CD4-positive, CD25-positive, alpha-beta regulatory T cell (primary cell): ENCODE measurements around the gene ZDHHC17. TPM values are rescaled to one million over a fixed set of nuclear protein-coding genes. Genes with fewer than 3 reads are reported as not detected.
"Not testable (repeated sequence)": the region's sequence is repeated elsewhere in the genome, so short reads cannot be mapped to it uniquely, and the experiment has no call there.

Source experiments
- ATAC-seq, 2 donors: fragments of 150-1000 bp; cut with Tn5 transposase; one replicate each; pipeline ENCODE4 v1.10.0; 2021; ENCODE audit warnings: low read depth in 2 of 2, moderate number of reproducible peaks in 2 of 2, moderate library complexity in 1 of 2
- DNase-seq, 3 donors: peaks; one replicate each; pipeline versions ENCODE4 v3.0.0 to v3.0.0-alpha.2; 2012 to 2022; ENCODE audit warnings: mixed read lengths in 1 of 3
- H3K27ac ChIP-seq: one replicate; pipeline ENCODE4 v1.7.0; 2013; ENCODE audit warnings: mild to moderate bottlenecking, low read length; ENCODE audit not compliant: insufficient read depth, poor library complexity, severe bottlenecking
- H3K27me3 ChIP-seq: one replicate; pipeline ENCODE4 v1.7.0; 2013; ENCODE audit warnings: low read length; ENCODE audit not compliant: control insufficient read depth, insufficient read depth
- H3K36me3 ChIP-seq: one replicate; pipeline ENCODE4 v1.7.0; 2013; ENCODE audit warnings: mild to moderate bottlenecking, low read length, moderate library complexity; ENCODE audit not compliant: control insufficient read depth, insufficient read depth
- H3K4me1 ChIP-seq: 2 replicates; pipeline ENCODE4 v1.7.0; 2013; ENCODE audit warnings: mild to moderate bottlenecking, low read length; ENCODE audit not compliant: insufficient read depth, control insufficient read depth, poor library complexity, severe bottlenecking
- H3K4me3 ChIP-seq: one replicate; pipeline ENCODE4 v1.7.0; 2013; ENCODE audit warnings: low read depth, mild to moderate bottlenecking, low read length, moderate library complexity
- H3K9me3 ChIP-seq, 2 experiments: 1 replicate in 1 of 2; 2 replicates in 1 of 2; pipeline ENCODE4 v1.7.0; 2013; ENCODE audit warnings: low read length in 2 of 2, mild to moderate bottlenecking in 1 of 2, moderate library complexity in 1 of 2; ENCODE audit not compliant: control insufficient read depth in 2 of 2
- H3K27ac Mint-ChIP-seq, 3 donors: one replicate each; pipeline ENCODE4 v1.8.0; 2020 to 2022; ENCODE audit warnings: mild to moderate bottlenecking in 3 of 3, mixed read lengths in 3 of 3, moderate library complexity in 2 of 3
- H3K27me3 Mint-ChIP-seq: one replicate; pipeline ENCODE4 v1.8.0; 2022; ENCODE audit warnings: mild to moderate bottlenecking, mixed read lengths
- H3K36me3 Mint-ChIP-seq: one replicate; pipeline ENCODE4 v1.8.0; 2020; ENCODE audit warnings: mixed read lengths
- H3K4me1 Mint-ChIP-seq, 4 donors: one replicate each; pipeline ENCODE4 v1.8.0; 2020 to 2022; ENCODE audit warnings: mixed read lengths in 4 of 4, mild to moderate bottlenecking in 1 of 4
- H3K4me3 Mint-ChIP-seq, 4 donors: one replicate each; pipeline ENCODE4 v1.8.0; 2020 to 2022; ENCODE audit warnings: mild to moderate bottlenecking in 4 of 4, mixed read lengths in 4 of 4, moderate library complexity in 3 of 4
- H3K9me3 Mint-ChIP-seq, 7 donors: one replicate each; pipeline ENCODE4 v1.8.0; 2020 to 2022; ENCODE audit warnings: mixed read lengths in 7 of 7, mild to moderate bottlenecking in 3 of 7, moderate library complexity in 2 of 7
- polyA plus RNA-seq, 4 donors: library from polyadenylated mRNA; unstranded; fragments of 300-500 nt; fragmentation: Illumina TruSeq; gene quantifications; one replicate each; pipeline ENCODE4 v1.2.3, GENCODE V29; 2021
- total RNA-seq: library from RNA; stranded (reverse); gene quantifications from one replicate; pipeline ENCODE4 v1.2.3, GENCODE V29; 2022

ZDHHC17 gene
- total and polyA plus RNA-seq, 5 donors from 2014 or later: 9.4 to 51.2 (median 14.2) TPM

DNA sequence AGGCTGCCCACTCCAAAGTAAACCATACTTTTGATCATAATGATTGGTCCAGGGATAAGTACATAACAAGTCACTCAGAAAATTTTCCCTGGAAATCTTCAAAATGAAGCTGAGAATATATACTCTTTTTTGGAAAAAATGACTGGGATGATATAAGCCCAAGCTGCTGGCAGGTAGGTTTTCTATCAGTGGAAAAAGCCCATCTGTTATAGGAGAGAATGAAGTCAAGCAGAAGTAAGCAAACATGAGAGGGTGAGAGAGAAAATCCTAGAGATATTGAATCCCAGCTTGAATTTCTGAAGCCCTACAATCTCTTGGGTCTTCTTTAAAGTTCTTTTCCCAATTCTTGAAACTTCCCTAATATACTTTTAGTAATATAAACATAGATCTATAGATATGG, 37.3 kb upstream of the ZDHHC17 start:
- Histone ChIP-seq H3K27me3 (peaks cover 2% of the 10 kb centered on the region), H3K4me1 (no peaks in the 10 kb centered on the region), H3K4me3 (no peak overlapping the region), H3K36me3 (no peaks in the 10 kb centered on the region), H3K27ac (no peak overlapping the region), H3K9me3 (no peaks in the 10 kb centered on the region)
- Mint-ChIP-seq H3K27me3 (peaks cover 1% of the 10 kb centered on the region), H3K9me3 (peaks cover 0 to 1% (median 0%) of the 10 kb centered on the region in 7 donors), H3K4me3 (no peak overlapping the region), H3K27ac (no peak overlapping the region), H3K36me3 (no peaks in the 10 kb centered on the region), H3K4me1 (no peaks in the 10 kb centered on the region)
- DNase-seq: no peak
- no peak for ATAC-seq

DNA sequence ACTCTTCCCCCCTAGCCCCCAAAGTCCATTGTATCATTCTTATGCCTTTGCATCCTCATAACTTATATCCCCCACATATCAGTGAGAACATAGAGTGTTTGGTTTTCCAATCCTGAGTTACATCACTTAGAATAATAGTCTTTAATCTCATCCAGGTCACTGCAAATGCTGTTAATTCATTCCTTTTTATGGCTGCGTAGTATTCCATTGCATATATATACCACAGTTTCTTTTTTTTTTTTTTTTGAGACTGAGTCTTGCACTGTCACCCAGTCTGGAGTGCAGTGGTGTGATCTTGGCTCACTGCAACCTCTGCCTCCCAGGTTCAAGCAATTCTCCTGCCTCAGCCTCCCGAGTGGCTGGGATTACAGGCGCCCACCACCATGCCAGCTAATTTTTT, 31.7 kb upstream of the ZDHHC17 start:
- peaks cover 2 to 16% (median 6%) of the 10 kb centered on the region in 7 donors for H3K9me3 Mint-ChIP-seq
- H3K27me3 ChIP-seq, H3K36me3 Mint-ChIP-seq, H3K4me1 Mint-ChIP-seq, H3K4me1 ChIP-seq, H3K36me3 ChIP-seq, ATAC-seq, H3K27me3 Mint-ChIP-seq, H3K4me3 ChIP-seq, DNase-seq, H3K27ac Mint-ChIP-seq, H3K9me3 ChIP-seq, H3K27ac ChIP-seq, H3K4me3 Mint-ChIP-seq: not testable (repeated sequence)

DNA sequence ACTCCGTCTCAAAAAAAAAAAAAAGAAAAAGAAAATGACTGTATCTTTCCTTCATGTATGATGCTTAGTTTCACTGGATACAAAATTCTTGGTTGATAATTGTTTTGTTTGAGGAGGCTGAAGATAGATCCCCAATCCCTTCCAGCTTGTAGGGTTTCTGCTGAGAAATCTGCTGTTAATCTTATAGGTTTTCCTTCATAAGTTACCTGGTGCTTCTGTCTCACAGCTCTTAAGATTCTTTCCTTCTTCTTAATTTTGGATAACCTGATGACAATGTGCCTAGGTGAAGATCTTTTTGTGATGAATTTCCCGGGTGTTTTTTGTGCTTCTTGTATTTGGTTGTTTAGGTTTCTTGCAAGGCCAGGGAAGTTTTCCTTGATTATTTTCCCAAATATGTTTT, 26.2 kb upstream of the ZDHHC17 start:
- not testable (repeated sequence) for ATAC-seq, H3K36me3 ChIP-seq, H3K4me1 ChIP-seq, H3K27ac Mint-ChIP-seq, H3K4me3 Mint-ChIP-seq, H3K4me1 Mint-ChIP-seq, DNase-seq, H3K9me3 ChIP-seq, H3K36me3 Mint-ChIP-seq, H3K27ac ChIP-seq, H3K27me3 ChIP-seq, H3K4me3 ChIP-seq, H3K27me3 Mint-ChIP-seq
- peaks cover 4 to 26% (median 9%) of the 10 kb centered on the region in 7 donors for H3K9me3 Mint-ChIP-seq

DNA sequence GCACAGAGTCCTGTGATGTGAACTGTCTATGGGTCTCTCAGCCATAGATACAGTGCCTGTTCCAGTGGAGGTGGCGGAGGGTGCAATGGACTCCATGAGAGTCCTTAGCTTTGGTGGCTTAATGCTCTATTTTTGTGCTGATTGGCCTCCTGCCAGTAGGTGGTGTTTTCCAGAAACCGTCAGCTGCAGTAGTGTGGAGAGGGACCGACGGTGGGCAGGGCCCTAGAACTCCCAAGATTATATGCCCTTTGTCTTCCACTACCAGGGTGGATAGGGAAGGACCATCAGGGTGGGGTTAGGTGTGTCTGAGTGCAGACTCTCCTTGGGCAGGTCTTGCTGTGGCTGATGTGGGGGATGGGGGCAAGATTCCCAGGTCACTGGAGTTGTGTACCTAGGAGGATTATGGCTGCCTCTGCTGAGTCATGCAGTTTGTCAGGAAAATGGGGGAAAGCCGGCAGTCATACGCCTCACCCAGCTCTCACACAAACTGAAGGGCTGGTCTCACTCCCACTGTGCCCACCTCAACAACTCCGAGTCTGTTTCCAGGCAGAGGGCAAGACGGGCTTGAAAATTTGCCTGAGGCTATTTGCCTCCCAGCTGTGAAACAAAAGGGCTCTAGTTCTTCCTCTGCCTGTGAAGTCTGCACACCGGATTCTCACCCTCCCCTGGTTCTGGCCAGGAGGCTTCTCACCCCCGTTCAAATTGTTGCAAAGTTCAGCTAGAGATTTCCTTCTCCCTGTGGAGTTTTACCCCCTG, 24.9 kb upstream of the ZDHHC17 start:
- Histone ChIP-seq H3K4me3 (no peak overlapping the region), H3K4me1 (no peaks in the 10 kb centered on the region), H3K36me3 (no peaks in the 10 kb centered on the region), H3K27ac (no peak overlapping the region), H3K27me3 (peaks cover 2% of the 10 kb centered on the region), H3K9me3 (peaks cover 0 to 2% of the 10 kb centered on the region in 2 experiments)
- Mint-ChIP-seq H3K36me3 (no peaks in the 10 kb centered on the region), H3K9me3 (peaks cover 4 to 19% (median 6%) of the 10 kb centered on the region in 7 donors), H3K4me3 (no peak overlapping the region), H3K27ac (no peak overlapping the region), H3K27me3 (peaks cover 9% of the 10 kb centered on the region), H3K4me1 (no peaks in the 10 kb centered on the region)
- DNase-seq (no peak), ATAC-seq (no peak)

DNA sequence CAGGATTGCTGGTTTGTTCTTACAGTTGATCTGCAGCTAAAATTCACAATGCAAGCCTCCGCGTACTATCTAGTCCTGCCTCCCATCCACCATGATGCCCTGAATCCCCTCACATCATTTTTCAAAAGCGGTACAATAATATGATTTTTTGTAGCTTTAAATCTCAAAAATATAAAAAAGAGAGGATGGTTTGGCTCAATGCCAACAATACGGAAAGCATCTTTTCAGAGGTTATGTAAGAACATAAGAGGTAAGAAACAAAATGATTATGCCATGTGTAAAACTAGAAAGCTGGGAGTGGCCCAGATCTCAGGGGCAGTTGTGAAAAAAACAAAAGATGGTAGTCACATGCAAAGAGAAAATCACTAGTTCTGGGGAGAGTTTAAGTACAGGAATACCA, 24.0 kb upstream of the ZDHHC17 start:
- H3K4me3 Mint-ChIP-seq: no peak overlapping the region
- DNase-seq (no peak), ATAC-seq (no peak)
- Histone ChIP-seq H3K27me3 (peaks cover 2% of the 10 kb centered on the region), H3K27ac (no peak overlapping the region), H3K36me3 (no peaks in the 10 kb centered on the region), H3K9me3 (peaks cover 0 to 2% of the 10 kb centered on the region in 2 experiments), H3K4me1 (no peaks in the 10 kb centered on the region), H3K4me3 (no peak overlapping the region)
- H3K36me3 Mint-ChIP-seq: no peaks in the 10 kb centered on the region
- H3K4me1 Mint-ChIP-seq: no peaks in the 10 kb centered on the region
- peaks cover 9% of the 10 kb centered on the region for H3K27me3 Mint-ChIP-seq
- no peak overlapping the region for H3K27ac Mint-ChIP-seq
- H3K9me3 Mint-ChIP-seq: peaks cover 3 to 19% (median 5%) of the 10 kb centered on the region in 7 donors

DNA sequence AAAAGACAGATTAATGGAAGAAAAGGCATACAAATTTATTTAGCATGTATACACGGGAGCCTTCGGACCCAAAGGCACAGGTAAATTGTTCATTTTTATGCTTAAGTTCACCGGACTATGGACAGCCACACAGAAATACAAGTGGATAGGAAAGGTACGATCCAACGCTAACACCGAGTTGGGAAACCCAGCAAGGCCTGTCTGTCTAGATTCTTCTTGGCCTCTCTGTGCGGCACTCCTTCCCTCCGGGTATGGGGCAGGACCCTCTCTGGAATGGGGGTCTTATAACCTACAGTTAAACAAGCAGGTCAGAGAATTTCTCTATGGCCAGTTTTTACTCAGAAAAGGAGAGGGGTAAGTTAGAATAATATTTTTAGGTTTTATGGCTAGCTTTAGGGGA, 23.4 kb upstream of the ZDHHC17 start:
- ATAC-seq (no peak), DNase-seq (no peak)
- peaks cover 2% of the 10 kb centered on the region for H3K27me3 ChIP-seq
- no peak overlapping the region for H3K4me3 ChIP-seq
- Mint-ChIP-seq H3K36me3 (no peaks in the 10 kb centered on the region), H3K4me1 (no peaks in the 10 kb centered on the region), H3K4me3 (no peak overlapping the region), H3K27me3 (peaks cover 9% of the 10 kb centered on the region), H3K9me3 (peaks cover 3 to 19% (median 5%) of the 10 kb centered on the region in 7 donors), H3K27ac (no peak overlapping the region)
- H3K4me1 ChIP-seq: no peaks in the 10 kb centered on the region
- H3K27ac ChIP-seq: no peak overlapping the region
- H3K9me3 ChIP-seq: peaks cover 0 to 2% of the 10 kb centered on the region in 2 experiments
- H3K36me3 ChIP-seq: no peaks in the 10 kb centered on the region

DNA sequence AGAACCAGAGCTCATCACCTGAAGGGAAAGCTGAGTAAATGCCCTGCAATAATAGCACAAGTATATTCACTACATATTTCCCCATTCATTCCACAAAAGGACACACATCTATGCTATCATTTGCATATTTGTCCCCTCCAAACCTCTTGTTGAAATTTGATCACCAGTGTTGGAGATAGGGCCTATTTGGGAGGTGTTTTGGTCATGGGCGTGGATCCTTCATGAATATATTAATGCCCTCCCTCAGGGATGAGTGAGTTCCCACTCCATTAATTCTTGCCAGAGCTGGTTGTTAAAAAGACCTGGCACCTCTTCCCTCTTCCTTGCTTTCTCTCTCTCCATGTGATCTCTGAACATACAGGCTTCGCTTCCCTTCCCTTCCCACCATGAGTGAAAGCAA, 18.6 kb upstream of the ZDHHC17 start:
- H3K4me3 ChIP-seq: no peak overlapping the region
- H3K4me1 ChIP-seq: no peaks in the 10 kb centered on the region
- H3K9me3 ChIP-seq: no peaks in the 10 kb centered on the region
- H3K36me3 Mint-ChIP-seq: no peaks in the 10 kb centered on the region
- H3K27ac Mint-ChIP-seq: no peak overlapping the region
- no peak overlapping the region for H3K4me3 Mint-ChIP-seq
- H3K27ac ChIP-seq: no peak overlapping the region
- H3K4me1 Mint-ChIP-seq: no peaks in the 10 kb centered on the region
- H3K27me3 Mint-ChIP-seq: peaks cover 8% of the 10 kb centered on the region
- DNase-seq (no peak), ATAC-seq (no peak)
- H3K9me3 Mint-ChIP-seq: no peaks in the 10 kb centered on the region
- H3K36me3 ChIP-seq: no peaks in the 10 kb centered on the region
- H3K27me3 ChIP-seq: peaks cover 2% of the 10 kb centered on the region

DNA sequence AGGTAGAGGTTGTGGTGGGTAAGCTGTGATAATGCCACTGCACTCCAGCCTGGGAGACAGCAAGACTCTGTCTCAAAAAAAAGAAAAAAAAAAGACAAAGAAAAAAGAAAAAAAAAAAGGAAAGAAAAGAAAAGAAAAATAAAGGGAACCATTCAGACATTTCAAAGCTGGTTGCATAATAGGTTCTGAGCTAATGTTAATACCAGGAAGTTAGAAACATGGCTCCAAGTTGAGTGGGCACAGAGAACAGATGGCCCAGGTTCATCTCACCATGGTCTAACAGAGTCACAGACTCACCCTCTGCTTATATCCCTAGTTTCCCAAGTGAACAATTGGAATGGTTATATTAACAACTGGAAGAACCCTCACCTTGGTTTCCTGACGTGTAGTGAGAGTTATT, 17.4 kb upstream of the ZDHHC17 start:
- Mint-ChIP-seq H3K27me3 (peaks cover 8% of the 10 kb centered on the region), H3K4me1 (no peaks in the 10 kb centered on the region), H3K9me3 (no peaks in the 10 kb centered on the region), H3K4me3 (no peak overlapping the region), H3K36me3 (no peaks in the 10 kb centered on the region), H3K27ac (no peak overlapping the region)
- H3K9me3 ChIP-seq: no peaks in the 10 kb centered on the region
- no peak for DNase-seq
- no peak for ATAC-seq
- no peaks in the 10 kb centered on the region for H3K36me3 ChIP-seq
- peaks cover 2% of the 10 kb centered on the region for H3K27me3 ChIP-seq
- H3K4me3 ChIP-seq: no peak overlapping the region
- H3K4me1 ChIP-seq: no peaks in the 10 kb centered on the region
- H3K27ac ChIP-seq: no peak overlapping the region
